NCI-H345 treated with DMSO at 0.1 percent for 48 hours (cell line): ENCODE measurements around the gene TACC2.
"Not testable (repeated sequence)": the region's sequence is repeated elsewhere in the genome, so short reads cannot be mapped to it uniquely, and the experiment has no call there.

Experiments used
- DNase-seq: peaks from one replicate; lab custom pipeline; 2025; ENCODE audit not compliant: unreplicated experiment; lab: John Stamatoyannopoulos, UW

TACC2 gene

GRCh38 chr10:121988361-121989324 lies at the start of gene TACC2:
TSS of gene TACC2 (plus strand) at chr10:121989163. CDS start at chr10:122021982, 32,819 bp downstream.
- DNase-seq = no peak

DNA sequence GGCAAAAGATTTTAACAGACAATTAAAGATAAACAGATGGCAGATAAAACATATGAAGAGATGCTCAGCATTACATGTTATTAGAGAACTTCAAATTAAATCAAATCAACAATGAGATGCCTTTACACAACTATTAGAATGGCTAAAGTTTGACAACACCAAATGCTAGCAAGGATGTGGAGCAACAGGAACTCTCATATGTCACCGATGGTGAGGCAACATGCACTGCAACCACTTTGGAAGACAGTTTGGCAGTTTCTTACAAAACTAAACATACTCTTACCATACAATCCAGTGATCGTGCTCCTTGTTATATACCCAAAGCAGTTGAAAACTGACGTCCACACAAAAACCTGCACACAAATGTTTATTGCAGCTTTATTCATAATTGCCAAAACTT lies 47.4 kb upstream of the TACC2 start:
- no peak for DNase-seq

- no peak for DNase-seq
Observed at GRCh38 chr10:121942749-121943416, 46.1 kb upstream of the TACC2 start.

DNA sequence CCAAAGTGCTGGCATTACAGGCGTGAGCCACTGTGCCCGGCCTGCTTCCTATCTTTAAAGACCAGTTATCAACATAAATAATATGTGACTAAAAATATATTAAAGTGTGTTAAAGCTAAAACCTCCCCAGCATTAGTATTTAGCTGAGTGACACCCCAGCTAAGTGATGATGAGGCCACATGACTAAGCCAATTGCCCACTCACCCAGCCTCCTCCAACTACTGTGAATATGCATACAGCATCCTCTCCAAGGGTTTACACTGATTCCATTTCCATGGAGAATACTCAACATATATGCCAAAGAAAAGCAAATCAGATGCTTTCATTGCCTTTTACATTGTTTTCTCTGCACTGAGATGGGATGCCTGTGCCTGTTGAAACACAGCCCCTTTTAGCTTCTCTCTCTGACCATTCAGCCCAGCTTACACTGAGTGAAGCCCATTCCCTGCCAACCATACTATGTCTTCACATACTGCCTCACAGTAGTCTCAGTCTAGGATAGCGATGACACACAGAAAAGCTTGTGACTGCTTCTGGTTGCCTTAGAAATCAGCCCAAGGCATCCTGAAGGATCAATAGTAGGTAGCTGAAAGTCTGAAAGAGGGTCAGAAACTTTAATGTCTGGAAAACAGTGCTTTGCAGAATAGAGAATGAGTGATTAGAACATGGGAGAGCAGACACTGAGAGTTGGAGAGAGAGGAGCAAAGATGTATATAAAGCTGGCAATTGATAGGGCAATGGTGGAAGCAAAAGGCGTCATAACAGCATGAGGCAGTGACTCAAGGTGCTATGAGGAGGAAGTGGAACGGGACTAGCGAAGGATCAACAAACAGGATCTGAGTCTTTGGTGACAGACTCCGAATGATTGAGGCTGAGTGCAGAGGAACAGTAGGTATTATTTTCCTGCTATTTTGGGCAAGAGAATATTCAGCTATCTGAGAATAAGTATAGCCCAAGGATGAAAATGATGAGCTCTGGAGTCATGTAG lies 41.3 kb upstream of the TACC2 start:
- DNase-seq = no peak

DNA sequence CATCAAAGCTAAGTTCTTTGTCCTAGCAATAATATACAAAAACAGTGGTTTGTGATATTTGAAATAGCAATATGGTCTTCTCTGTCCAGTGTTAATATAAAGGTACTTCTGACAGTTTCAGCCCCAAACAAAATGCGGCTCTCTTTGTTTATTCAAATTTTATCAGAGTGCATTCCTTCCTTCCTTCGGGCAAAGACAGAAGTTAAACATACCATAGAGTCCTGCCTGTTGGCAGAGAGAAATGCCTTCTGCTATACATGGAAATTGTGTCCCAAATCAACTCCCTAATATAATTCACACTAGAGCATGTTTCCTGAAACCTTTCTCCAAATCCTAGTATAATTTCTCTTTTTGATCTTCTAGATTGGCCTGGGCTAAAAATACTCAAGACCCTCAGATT lies 39.9 kb upstream of the TACC2 start:
- DNase-seq = no peak

DNA sequence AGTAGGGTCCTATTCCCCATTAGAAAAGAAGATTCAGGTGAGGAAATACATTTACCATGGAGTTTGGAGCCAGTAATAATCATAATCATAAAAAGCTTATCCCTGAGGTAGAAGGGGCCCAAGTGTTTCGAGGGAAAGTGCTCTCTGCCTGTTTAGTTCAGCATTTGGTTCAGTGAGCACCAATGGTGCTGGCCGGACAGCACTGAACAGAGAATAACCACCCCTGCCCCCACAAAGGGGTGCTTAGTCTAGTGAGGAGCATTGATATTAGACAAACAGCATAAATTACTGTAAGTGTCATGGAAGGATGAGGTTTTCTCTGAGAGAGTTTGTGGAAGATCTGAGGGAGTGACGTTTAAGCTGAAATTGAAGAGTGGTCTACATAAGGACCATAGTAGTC lies 39.5 kb upstream of the TACC2 start:
- no peak for DNase-seq

- no peak for DNase-seq
Observed at GRCh38 chr10:121952226-121952625, 36.7 kb upstream of the TACC2 start.

DNA sequence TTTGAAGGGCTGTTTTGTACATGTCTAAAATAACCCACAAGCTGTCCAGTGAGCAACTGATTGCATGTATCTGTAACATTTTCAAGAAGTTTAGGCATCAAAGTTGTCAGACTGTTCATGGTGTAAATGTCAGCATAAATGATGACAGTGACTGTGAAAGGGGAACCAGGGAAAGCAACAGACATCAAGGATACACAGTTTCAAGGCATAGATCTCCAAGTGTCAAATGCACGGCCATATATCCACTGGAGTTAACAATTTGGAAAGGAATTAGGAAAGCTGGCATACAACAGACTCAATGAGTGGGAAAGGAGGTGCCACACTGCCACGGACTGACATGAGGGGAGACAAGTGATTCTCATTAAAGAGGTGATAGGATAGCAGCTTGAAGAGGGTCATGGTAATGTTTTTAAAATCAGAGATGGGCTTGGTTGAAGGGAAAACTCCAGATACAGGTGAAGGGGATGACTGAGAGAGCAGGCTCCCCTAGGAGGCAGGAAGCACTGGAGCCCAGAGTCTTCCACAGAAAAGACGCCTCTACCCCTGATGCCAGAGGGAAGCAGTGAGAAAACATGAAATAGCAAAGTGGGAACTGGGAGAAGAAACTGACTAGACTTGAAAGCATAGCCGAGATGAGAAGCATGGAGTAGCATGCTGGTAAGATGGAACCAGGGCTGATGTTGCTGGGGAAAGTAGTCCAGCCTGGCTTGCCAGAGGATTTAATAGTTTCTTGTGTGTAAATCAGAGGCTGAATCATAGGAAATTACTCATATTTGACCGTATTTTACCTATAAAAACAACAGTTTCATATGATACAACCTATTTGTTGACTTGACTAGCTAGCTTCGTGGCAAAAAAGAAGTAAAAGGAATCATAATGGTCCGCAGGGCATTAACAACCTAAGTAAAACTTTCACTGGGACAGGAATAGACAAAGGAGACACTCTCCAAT lies 32.6 kb upstream of the TACC2 start:
- no peak for DNase-seq

- no peak for DNase-seq
Observed at GRCh38 chr10:121959671-121960070, 29.3 kb upstream of the TACC2 start.

DNA sequence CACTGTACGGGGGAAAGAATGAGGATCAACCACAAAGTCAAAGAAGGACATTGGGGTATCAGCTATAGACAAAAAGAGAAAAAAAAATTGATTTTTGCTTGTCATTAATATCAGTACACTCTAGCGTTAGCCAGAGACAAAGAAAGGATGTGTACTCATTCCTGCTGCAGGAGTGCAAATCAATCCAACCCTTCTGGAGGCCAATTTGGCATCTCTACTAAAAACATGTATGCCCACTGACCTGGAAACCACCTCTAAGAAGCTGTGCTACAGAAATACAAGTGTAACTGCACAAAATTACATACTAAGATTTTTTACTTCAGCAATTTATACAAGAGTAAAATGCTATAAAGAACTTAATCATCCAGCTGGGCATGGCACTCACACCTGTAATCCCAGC lies 27.5 kb upstream of the TACC2 start:
- no peak for DNase-seq

- no peak for DNase-seq
Observed at GRCh38 chr10:121965996-121966395, 23.0 kb upstream of the TACC2 start.

DNA sequence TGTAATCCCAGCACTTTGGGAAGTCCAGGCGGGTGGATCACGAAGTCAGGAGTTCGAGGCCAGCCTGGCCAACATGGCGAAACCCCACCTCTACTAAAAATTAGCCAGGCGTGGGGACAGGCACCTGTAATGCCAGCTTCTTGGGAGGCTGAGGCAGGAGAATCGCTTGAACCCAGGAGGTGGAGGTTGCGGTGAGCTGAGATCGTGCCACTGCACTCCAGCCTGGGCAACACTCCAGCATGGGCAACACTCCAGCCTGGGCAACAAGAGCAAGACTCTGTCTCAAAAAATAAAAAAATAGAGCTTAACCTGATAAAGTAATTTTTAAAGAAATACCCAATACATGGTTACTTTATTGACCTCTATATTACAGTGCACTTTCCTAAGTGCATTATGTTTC lies 19.9 kb upstream of the TACC2 start:
- DNase-seq = not testable (repeated sequence)

- no peak for DNase-seq
Observed at GRCh38 chr10:121974019-121974534, 14.9 kb upstream of the TACC2 start.

- peak; percentile 29 for DNase-seq
Observed at GRCh38 chr10:121974535-121975294, 14.2 kb upstream of the TACC2 start, which contains the start of gene NSMCE4A. TSS of gene NSMCE4A (minus strand) at chr10:121975217. CDS start at chr10:121975165, 52 bp downstream.

DNA sequence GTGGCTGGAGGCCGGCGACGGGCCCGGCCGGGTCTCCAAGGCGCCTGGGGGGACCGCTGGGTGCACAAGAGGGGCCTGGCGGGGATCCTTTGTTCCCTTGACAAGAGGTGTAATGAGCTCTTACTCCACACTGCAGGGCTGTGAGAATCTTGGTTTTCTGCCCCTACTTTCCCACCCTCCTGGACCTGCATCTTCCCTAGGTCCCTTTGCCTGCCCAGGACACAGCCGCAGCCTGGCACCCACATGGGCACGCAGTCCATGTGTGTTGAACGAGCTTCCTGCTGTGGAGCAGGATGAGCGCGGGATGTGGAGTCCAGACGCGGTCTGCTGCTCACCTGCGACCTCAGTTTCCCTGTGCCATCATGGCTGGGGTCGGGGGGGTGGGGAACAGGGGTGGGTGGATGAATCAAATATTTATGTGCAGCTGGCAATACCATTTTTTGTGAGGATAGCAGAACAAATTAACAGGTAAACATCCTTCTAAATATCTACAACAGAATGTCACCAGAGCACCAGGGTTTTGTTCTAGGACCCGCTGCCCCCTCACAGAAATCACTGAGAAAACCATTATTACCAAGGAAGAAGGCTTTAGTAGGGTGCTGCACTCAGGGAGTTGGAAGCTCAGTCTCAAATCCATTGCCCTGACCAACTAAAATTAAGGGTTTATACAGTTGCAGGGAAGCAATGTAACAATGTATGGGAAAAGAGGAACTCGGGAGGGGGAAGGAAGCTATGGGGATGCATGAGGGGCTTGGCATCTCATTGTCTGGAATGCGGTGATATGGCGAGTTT lies 13.5 kb upstream of the TACC2 start:
- DNase-seq = no peak

DNA sequence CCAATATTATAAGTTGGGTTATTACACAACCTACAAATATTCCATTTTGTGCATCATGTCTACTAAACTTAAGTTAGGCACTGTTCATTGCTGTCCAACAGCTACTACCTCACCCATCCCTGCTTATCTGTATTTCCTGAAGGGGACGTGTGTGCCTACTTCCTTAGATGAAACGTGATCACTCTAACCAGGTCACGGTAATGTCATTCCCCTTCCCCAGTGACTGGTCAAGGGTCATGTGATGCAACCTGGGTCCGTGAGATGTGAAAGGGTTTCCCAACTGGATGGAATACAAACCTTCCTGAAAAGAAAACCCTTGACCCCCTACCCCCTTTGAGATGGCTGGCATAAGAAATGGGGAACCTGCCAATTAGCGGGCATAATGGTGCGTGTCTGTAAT lies 12.4 kb upstream of the TACC2 start:
- DNase-seq = no peak

GRCh38 chr10:121978511-121978910 lies 10.5 kb upstream of the TACC2 start:
- DNase-seq = no peak

DNA sequence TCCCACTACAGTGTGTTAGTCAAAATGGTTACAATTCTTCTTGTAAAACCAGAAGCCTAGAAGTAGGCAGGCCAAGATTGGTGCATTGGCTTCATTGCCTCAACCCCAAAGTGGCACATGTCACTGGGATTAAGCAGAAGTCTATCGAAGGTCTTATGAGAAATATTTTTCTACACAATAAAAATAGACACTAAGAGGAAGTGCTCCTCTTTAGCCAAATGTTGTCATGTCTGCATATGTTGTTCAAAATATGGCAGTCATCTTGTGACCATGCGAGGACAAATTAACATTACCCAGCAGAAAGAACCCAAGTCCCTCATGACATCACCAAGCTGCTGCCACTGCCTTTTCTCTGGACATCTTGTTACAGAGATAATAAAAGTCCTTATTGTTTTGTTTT lies 7.6 kb upstream of the TACC2 start:
- DNase-seq = no peak
